ENCODE data around the gene MYL7. TPM values are rescaled to one million over a fixed set of nuclear protein-coding genes. Genes with fewer than 3 reads are reported as not detected.

Gene MYL7
- total and polyA plus RNA-seq, 2 of the 4 experiments (the other 2 are of a cell fraction) = 0.24 TPM; not detected in 1

GRCh38 chr7:44187636-44188416 is 46.7 kb upstream of the MYL7 start:
- no peak for ATAC-seq (ENCODE audit: low read depth)
- no peak overlapping the region for H3K4me2 ChIP-seq (ENCODE audit: low read depth, low read length)
- H3K9me1 ChIP-seq (ENCODE audit: insufficient read depth, low read length) = no peaks in the 10 kb centered on the region
- no peak for DNase-seq
- no peaks in the 10 kb centered on the region for H4K20me1 ChIP-seq (ENCODE audit: insufficient read depth, low read length)
- H2AFZ ChIP-seq (replicated peaks; ENCODE audit: low read length, poor library complexity) = no peak overlapping the region
- no peaks in the 10 kb centered on the region; a peak in 1 of 4 replicates for H3K79me1 ChIP-seq (ENCODE audit: low read depth in 1 of 2, low read length in 2 of 2)
- no peak overlapping the region for H4K5ac ChIP-seq (ENCODE audit: low read depth, low read length)
- H3K14ac ChIP-seq (replicated peaks; ENCODE audit: low read depth, low read length) = no peak overlapping the region
- H2BK20ac ChIP-seq (ENCODE audit: low read depth, low read length) = no peak overlapping the region
- WGBS, 2 experiments (ENCODE audit: extremely low coverage in 2 of 2, insufficient read length in 1 of 2) = 50% methylated on average over 6 of the region's 9 CpGs; no CpG with 5 or more reads in 1 of the 2 experiments
- no peak overlapping the region for H3K56ac ChIP-seq (ENCODE audit: extremely low read depth, insufficient read depth, low read length)
- dilution Hi-C loops (cut with HindIII; ENCODE audit: low sequenced_read_pairs, unreplicated experiment) (no loop called here), in situ Hi-C loops (cut with MboI; ENCODE audit: low sequenced_read_pairs) (no loop called here), intact Hi-C loops (cut with micrococcal nuclease) (no loop called here)
- no peak overlapping the region for H2AK5ac ChIP-seq (ENCODE audit: low read depth, low read length)
- H3K27ac ChIP-seq (ENCODE audit: insufficient read depth, low read length) = no peak overlapping the region
- H3K4me1 ChIP-seq (ENCODE audit: control insufficient read depth, insufficient read depth, low read length) = peaks cover 2% of the 10 kb centered on the region
- no peak overlapping the region for H3K9ac ChIP-seq (ENCODE audit: low read depth, low read length)
- H4K8ac ChIP-seq (ENCODE audit: low read depth in 2 of 2, low read length in 2 of 2) = no peak overlapping the region
- no peak overlapping the region for H2AK9ac ChIP-seq (replicated peaks; ENCODE audit: low read depth, low read length, poor library complexity)
- no peak overlapping the region for H2BK15ac ChIP-seq (ENCODE audit: low read depth, low read length)
- H2BK120ac ChIP-seq (ENCODE audit: low read depth, low read length) = no peak overlapping the region
- peaks cover 17% of the 10 kb centered on the region for H3K27me3 ChIP-seq (ENCODE audit: control insufficient read depth, insufficient read depth, low read length)
- BruUV-seq (replicated peaks) = no TSS peak
- no peaks in the 10 kb centered on the region for H3K36me3 ChIP-seq (ENCODE audit: control insufficient read depth, insufficient read depth, low read length)
- H3K18ac ChIP-seq (ENCODE audit: low read depth, low read length) = no peak overlapping the region
- H2BK5ac ChIP-seq (ENCODE audit: low read depth, low read length, poor library complexity, severe bottlenecking) = no peak overlapping the region
- TF ChIP-seq USF2 (IDR thresholded peaks at IDR 0.05; ENCODE audit: low read depth, low read length) (no peak), MAFK (IDR thresholded peaks at IDR 0.05; ENCODE audit: low read depth, low read length) (peak; percentile 41; the same call in 1 of the 2 replicates)
- TF ChIP-seq, protein P1, sequence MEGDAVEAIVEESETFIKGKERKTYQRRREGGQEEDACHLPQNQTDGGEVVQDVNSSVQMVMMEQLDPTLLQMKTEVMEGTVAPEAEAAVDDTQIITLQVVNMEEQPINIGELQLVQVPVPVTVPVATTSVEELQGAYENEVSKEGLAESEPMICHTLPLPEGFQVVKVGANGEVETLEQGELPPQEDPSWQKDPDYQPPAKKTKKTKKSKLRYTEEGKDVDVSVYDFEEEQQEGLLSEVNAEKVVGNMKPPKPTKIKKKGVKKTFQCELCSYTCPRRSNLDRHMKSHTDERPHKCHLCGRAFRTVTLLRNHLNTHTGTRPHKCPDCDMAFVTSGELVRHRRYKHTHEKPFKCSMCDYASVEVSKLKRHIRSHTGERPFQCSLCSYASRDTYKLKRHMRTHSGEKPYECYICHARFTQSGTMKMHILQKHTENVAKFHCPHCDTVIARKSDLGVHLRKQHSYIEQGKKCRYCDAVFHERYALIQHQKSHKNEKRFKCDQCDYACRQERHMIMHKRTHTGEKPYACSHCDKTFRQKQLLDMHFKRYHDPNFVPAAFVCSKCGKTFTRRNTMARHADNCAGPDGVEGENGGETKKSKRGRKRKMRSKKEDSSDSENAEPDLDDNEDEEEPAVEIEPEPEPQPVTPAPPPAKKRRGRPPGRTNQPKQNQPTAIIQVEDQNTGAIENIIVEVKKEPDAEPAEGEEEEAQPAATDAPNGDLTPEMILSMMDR (conservative IDR thresholded peaks at IDR 0.05; ENCODE audit: low read depth, low read length) = no peak
- ChIA-PET POLR2A (ENCODE audit: unreplicated experiment) (no interaction called here), CTCF (no interaction called here)
- H3K9me3 ChIP-seq (ENCODE audit: control insufficient read depth, insufficient read depth, low read length) = peaks cover 6% of the 10 kb centered on the region
- no peak overlapping the region for H3K4me3 ChIP-seq (ENCODE audit: insufficient read depth, low read depth, low read length)
- H3K23ac ChIP-seq (ENCODE audit: low read depth, low read length) = no peak overlapping the region
- H3K4ac ChIP-seq (ENCODE audit: low read depth, low read length) = no peak overlapping the region
- H4K91ac ChIP-seq (ENCODE audit: insufficient read depth, low read depth, low read length) = no peak overlapping the region
